Measurements from ENCODE around the gene DPH6. TPM values are rescaled to one million over a fixed set of nuclear protein-coding genes. Genes with fewer than 3 reads are reported as not detected.
A peak's percentile ranks its signal among the peaks of the same experiment; 100 is the strongest.

DPH6 gene
- total and polyA plus RNA-seq, 2 experiments from 2014 or later: 11.3 to 14.4 TPM

GRCh38 chr15:35519541-35520149, 26.3 kb downstream of the DPH6 start:
- peak; percentile 63 for DNase-seq (ENCODE audit: low spot score)
- no peaks in the 10 kb centered on the region for H3K27me3 ChIP-seq
- H3K4me1 ChIP-seq (ENCODE audit: insufficient read depth): peaks cover 10% of the 10 kb centered on the region
- H3K36me3 ChIP-seq (replicated peaks; ENCODE audit: insufficient read depth, low read depth): no peaks in the 10 kb centered on the region
- TF ChIP-seq, protein P1, sequence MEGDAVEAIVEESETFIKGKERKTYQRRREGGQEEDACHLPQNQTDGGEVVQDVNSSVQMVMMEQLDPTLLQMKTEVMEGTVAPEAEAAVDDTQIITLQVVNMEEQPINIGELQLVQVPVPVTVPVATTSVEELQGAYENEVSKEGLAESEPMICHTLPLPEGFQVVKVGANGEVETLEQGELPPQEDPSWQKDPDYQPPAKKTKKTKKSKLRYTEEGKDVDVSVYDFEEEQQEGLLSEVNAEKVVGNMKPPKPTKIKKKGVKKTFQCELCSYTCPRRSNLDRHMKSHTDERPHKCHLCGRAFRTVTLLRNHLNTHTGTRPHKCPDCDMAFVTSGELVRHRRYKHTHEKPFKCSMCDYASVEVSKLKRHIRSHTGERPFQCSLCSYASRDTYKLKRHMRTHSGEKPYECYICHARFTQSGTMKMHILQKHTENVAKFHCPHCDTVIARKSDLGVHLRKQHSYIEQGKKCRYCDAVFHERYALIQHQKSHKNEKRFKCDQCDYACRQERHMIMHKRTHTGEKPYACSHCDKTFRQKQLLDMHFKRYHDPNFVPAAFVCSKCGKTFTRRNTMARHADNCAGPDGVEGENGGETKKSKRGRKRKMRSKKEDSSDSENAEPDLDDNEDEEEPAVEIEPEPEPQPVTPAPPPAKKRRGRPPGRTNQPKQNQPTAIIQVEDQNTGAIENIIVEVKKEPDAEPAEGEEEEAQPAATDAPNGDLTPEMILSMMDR (IDR thresholded peaks at IDR 0.05; ENCODE audit: poor library complexity): peak; percentile 79
- no peak for TF ChIP-seq EZH2 (IDR thresholded peaks at IDR 0.05; ENCODE audit: borderline replicate concordance)
- H2AFZ ChIP-seq: no peak overlapping the region
- H3K4me3 ChIP-seq: no peak overlapping the region
- no peaks in the 10 kb centered on the region for H3K79me2 ChIP-seq
- H4K20me1 ChIP-seq (ENCODE audit: insufficient read depth, poor library complexity, severe bottlenecking): no peaks in the 10 kb centered on the region
- H3K4me2 ChIP-seq: no peak overlapping the region
- no peaks in the 10 kb centered on the region for H3K9me3 ChIP-seq (ENCODE audit: low read depth)
- no peaks in the 10 kb centered on the region for H3K9me2 ChIP-seq (replicated peaks; ENCODE audit: insufficient read depth)
- H3K27ac ChIP-seq: no peak overlapping the region

GRCh38 chr15:35519052-35519451, 26.9 kb downstream of the DPH6 start:
- H3K4me1 ChIP-seq (ENCODE audit: insufficient read depth): peaks cover 10% of the 10 kb centered on the region
- DNase-seq (ENCODE audit: low spot score): no peak
- H3K4me3 ChIP-seq: no peak overlapping the region
- H3K4me2 ChIP-seq: no peak overlapping the region
- no peak overlapping the region for H3K27ac ChIP-seq
- no peaks in the 10 kb centered on the region for H3K9me2 ChIP-seq (replicated peaks; ENCODE audit: insufficient read depth)
- no peaks in the 10 kb centered on the region for H3K79me2 ChIP-seq
- no peaks in the 10 kb centered on the region for H3K27me3 ChIP-seq
- 39% methylated on average over 1 of the region's 1 CpG for WGBS (ENCODE audit: low lambda C conversion rate, missing lambda C conversion rate)
- H4K20me1 ChIP-seq (ENCODE audit: insufficient read depth, poor library complexity, severe bottlenecking): no peaks in the 10 kb centered on the region
- H3K9me3 ChIP-seq (ENCODE audit: low read depth): no peaks in the 10 kb centered on the region
- H3K36me3 ChIP-seq (replicated peaks; ENCODE audit: insufficient read depth, low read depth): no peaks in the 10 kb centered on the region
- TF ChIP-seq, protein P1 (IDR thresholded peaks at IDR 0.05; ENCODE audit: poor library complexity): no peak
- TF ChIP-seq EZH2phosphoT487 (IDR thresholded peaks at IDR 0.05; ENCODE audit: low read depth, severe bottlenecking, unreplicated experiment) (no peak), EZH2 (IDR thresholded peaks at IDR 0.05; ENCODE audit: borderline replicate concordance) (no peak)
- no peak overlapping the region for H2AFZ ChIP-seq

- Histone ChIP-seq H4K20me1 (ENCODE audit: insufficient read depth, poor library complexity, severe bottlenecking) (no peaks in the 10 kb centered on the region), H3K27me3 (no peaks in the 10 kb centered on the region), H3K9me3 (ENCODE audit: low read depth) (no peaks in the 10 kb centered on the region), H3K79me2 (no peaks in the 10 kb centered on the region), H3K4me3 (no peak overlapping the region), H3K4me2 (no peak overlapping the region), H3K9me2 (replicated peaks; ENCODE audit: insufficient read depth) (no peaks in the 10 kb centered on the region), H3K4me1 (ENCODE audit: insufficient read depth) (peaks cover under 1% of the 10 kb centered on the region), H3K36me3 (replicated peaks; ENCODE audit: insufficient read depth, low read depth) (no peaks in the 10 kb centered on the region), H2AFZ (no peak overlapping the region), H3K27ac (no peak overlapping the region)
- TF ChIP-seq EZH2 (IDR thresholded peaks at IDR 0.05; ENCODE audit: borderline replicate concordance) (no peak), EZH2phosphoT487 (IDR thresholded peaks at IDR 0.05; ENCODE audit: low read depth, severe bottlenecking, unreplicated experiment) (no peak)
- TF ChIP-seq, protein P1 (IDR thresholded peaks at IDR 0.05; ENCODE audit: poor library complexity): no peak
- no peak for DNase-seq (ENCODE audit: low spot score)
These were observed 31.2 kb downstream of the DPH6 start for GRCh38 chr15:35514759-35515158.
